GM10847 (cell line): ENCODE results near the gene SLC24A1.

Source experiments
- POLR2A ChIP-seq: IDR thresholded peaks from 2 replicates; pipeline ENCODE4 v1.6.1; 2011; ENCODE audit not compliant: insufficient read length; ENCODE audit errors: extremely low read depth

The SLC24A1 gene

GRCh38 chr15:65611888-65612615, 9.7 kb upstream of the SLC24A1 start:
- TF ChIP-seq POLR2A = no peak

GRCh38 chr15:65612616-65612946, 9.2 kb upstream of the SLC24A1 start:
- no peak for TF ChIP-seq POLR2A

- no peak for TF ChIP-seq POLR2A
These were observed 8.6 kb upstream of the SLC24A1 start for GRCh38 chr15:65612949-65613744.

- TF ChIP-seq POLR2A = no peak
These were observed 3.1 kb upstream of the SLC24A1 start for GRCh38 chr15:65618560-65619109.

GRCh38 chr15:65619626-65620290, 2.0 kb upstream of the SLC24A1 start:
- TF ChIP-seq POLR2A = no peak

- no peak for TF ChIP-seq POLR2A
These were observed 905 bp upstream of the SLC24A1 start for GRCh38 chr15:65620833-65621232.

GRCh38 chr15:65623103-65623502, 1.4 kb downstream of the SLC24A1 start:
- TF ChIP-seq POLR2A = no peak

GRCh38 chr15:65626856-65627255, 5.1 kb downstream of the SLC24A1 start:
- TF ChIP-seq POLR2A = no peak

- TF ChIP-seq POLR2A = no peak
These were observed 7.8 kb downstream of the SLC24A1 start for GRCh38 chr15:65629548-65629947.

- no peak for TF ChIP-seq POLR2A
These were observed 9.0 kb downstream of the SLC24A1 start for GRCh38 chr15:65630760-65631159.

GRCh38 chr15:65631503-65631902, 9.8 kb downstream of the SLC24A1 start:
- no peak for TF ChIP-seq POLR2A

- no peak for TF ChIP-seq POLR2A
These were observed 11.1 kb downstream of the SLC24A1 start for GRCh38 chr15:65632780-65633375.

- TF ChIP-seq POLR2A = no peak
These were observed 12.0 kb downstream of the SLC24A1 start for GRCh38 chr15:65633752-65634151.

GRCh38 chr15:65634356-65634755, 12.6 kb downstream of the SLC24A1 start:
- TF ChIP-seq POLR2A = no peak

- TF ChIP-seq POLR2A = no peak
These were observed 16.4 kb downstream of the SLC24A1 start for GRCh38 chr15:65638109-65638508.
